ENCODE results near the gene ESYT3.
"Not testable (repeated sequence)": the region's sequence is repeated elsewhere in the genome, so short reads cannot be mapped to it uniquely, and the experiment has no call there.

Gene ESYT3

GRCh38 chr3:138407236-138407907 is 27.0 kb upstream of the ESYT3 start:
- DNase-seq (ENCODE audit: low read depth in 4 of 4, low spot score in 1 of 4) = no peak

- no peak for DNase-seq (ENCODE audit: low read depth in 4 of 4, low spot score in 1 of 4)
These were observed 25.5 kb upstream of the ESYT3 start for GRCh38 chr3:138408751-138409570.

GRCh38 chr3:138412821-138413551 is 21.4 kb upstream of the ESYT3 start:
- no peak for DNase-seq (ENCODE audit: low read depth in 4 of 4, low spot score in 1 of 4)

GRCh38 chr3:138416236-138416635 is 18.2 kb upstream of the ESYT3 start:
- not testable (repeated sequence) for DNase-seq (ENCODE audit: low read depth in 4 of 4, low spot score in 1 of 4)

- peak; percentile 38 to 54 (median 41) for DNase-seq (ENCODE audit: low read depth in 4 of 4, low spot score in 1 of 4)
These were observed 16.8 kb upstream of the ESYT3 start for GRCh38 chr3:138417559-138417982.

- DNase-seq (ENCODE audit: low read depth in 4 of 4, low spot score in 1 of 4) = no peak
These were observed 15.7 kb upstream of the ESYT3 start for GRCh38 chr3:138418601-138419206.

- no peak for DNase-seq (ENCODE audit: low read depth in 4 of 4, low spot score in 1 of 4)
These were observed 11.1 kb upstream of the ESYT3 start for GRCh38 chr3:138423316-138423715.

GRCh38 chr3:138424323-138424722 is 10.1 kb upstream of the ESYT3 start:
- DNase-seq (ENCODE audit: low read depth in 4 of 4, low spot score in 1 of 4) = no peak

GRCh38 chr3:138426211-138426610 is 8.2 kb upstream of the ESYT3 start:
- no peak for DNase-seq (ENCODE audit: low read depth in 4 of 4, low spot score in 1 of 4)

- DNase-seq (ENCODE audit: low read depth in 4 of 4, low spot score in 1 of 4) = not testable (repeated sequence)
These were observed 7.7 kb upstream of the ESYT3 start for GRCh38 chr3:138426754-138427153.

- DNase-seq (ENCODE audit: low read depth in 4 of 4, low spot score in 1 of 4) = no peak
These were observed 4.8 kb upstream of the ESYT3 start for GRCh38 chr3:138429665-138430064.

- no peak for DNase-seq (ENCODE audit: low read depth in 4 of 4, low spot score in 1 of 4)
These were observed 1.7 kb upstream of the ESYT3 start for GRCh38 chr3:138432576-138433240.

GRCh38 chr3:138433892-138434275 is 532 bp upstream of the ESYT3 start:
- no peak for DNase-seq (ENCODE audit: low read depth in 4 of 4, low spot score in 1 of 4)

GRCh38 chr3:138434875-138435772 is 708 bp downstream of the ESYT3 start:
- DNase-seq (ENCODE audit: low read depth in 4 of 4, low spot score in 1 of 4) = no peak

GRCh38 chr3:138435840-138436239 is 1.4 kb downstream of the ESYT3 start:
- DNase-seq (ENCODE audit: low read depth in 4 of 4, low spot score in 1 of 4) = no peak

- DNase-seq (ENCODE audit: low read depth in 4 of 4, low spot score in 1 of 4) = no peak
These were observed 2.9 kb downstream of the ESYT3 start for GRCh38 chr3:138437281-138437680.

GRCh38 chr3:138438896-138439295 is 4.5 kb downstream of the ESYT3 start:
- DNase-seq (ENCODE audit: low read depth in 4 of 4, low spot score in 1 of 4) = no peak

GRCh38 chr3:138439646-138440045 is 5.2 kb downstream of the ESYT3 start:
- no peak for DNase-seq (ENCODE audit: low read depth in 4 of 4, low spot score in 1 of 4)

GRCh38 chr3:138440121-138440521 is 5.7 kb downstream of the ESYT3 start:
- DNase-seq (ENCODE audit: low read depth in 4 of 4, low spot score in 1 of 4) = no peak

- DNase-seq (ENCODE audit: low read depth in 4 of 4, low spot score in 1 of 4) = no peak
These were observed 6.2 kb downstream of the ESYT3 start for GRCh38 chr3:138440596-138440995.
